Astrocyte (in vitro differentiated cells and primary cell): ENCODE data around the gene NXPH4.
A peak's percentile ranks its signal among the peaks of the same experiment; 100 is the strongest.

Source experiments
- EZH2 ChIP-seq: IDR thresholded peaks from 2 replicates; pipeline ENCODE4 v1.6.1; 2012; ENCODE audit warnings: mild to moderate bottlenecking, low read length, inconsistent platforms; ENCODE audit not compliant: insufficient read depth
- TF ChIP-seq, protein P1 (sequence below): IDR thresholded peaks from 2 replicates; pipeline ENCODE4 v1.5.1; 2011; ENCODE audit warnings: low read depth, mild to moderate bottlenecking, inconsistent platforms, low read length, moderate library complexity; ENCODE audit not compliant: insufficient read depth

DNA sequence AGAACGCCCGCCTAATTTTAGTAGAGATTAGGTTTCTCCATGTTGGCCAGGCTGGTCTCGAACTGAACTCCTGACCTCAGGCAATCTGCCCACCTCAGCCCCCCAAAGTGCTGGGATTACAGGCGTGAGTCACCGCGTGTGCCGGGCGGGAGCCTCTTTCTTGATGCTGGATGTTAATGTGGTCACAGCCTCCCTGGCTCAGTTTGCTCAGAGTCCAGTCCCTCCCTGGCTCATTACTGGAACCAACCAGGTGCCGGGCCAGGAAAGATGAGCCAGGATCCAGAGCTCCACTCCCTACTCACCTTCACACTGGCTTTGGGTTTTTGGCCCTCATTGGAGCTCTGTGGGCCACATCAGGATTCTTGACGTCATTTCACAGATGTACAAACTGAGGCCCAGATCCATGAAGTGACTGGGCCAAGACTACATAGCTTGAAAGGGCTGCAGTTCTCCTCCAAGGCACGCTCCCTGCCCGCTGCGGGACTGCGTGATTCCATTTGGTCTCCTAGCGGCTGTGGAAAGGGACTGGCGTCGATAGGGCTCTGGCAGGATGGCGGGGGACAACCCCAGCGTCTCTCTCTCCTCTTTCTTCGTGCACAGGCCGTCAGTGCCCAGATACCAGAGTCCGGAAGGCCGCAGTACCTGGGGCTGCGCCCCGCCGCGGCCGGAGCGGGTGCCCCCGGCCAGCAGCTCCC, 7.8 kb downstream of the NXPH4 start:
- TF ChIP-seq, protein P1, sequence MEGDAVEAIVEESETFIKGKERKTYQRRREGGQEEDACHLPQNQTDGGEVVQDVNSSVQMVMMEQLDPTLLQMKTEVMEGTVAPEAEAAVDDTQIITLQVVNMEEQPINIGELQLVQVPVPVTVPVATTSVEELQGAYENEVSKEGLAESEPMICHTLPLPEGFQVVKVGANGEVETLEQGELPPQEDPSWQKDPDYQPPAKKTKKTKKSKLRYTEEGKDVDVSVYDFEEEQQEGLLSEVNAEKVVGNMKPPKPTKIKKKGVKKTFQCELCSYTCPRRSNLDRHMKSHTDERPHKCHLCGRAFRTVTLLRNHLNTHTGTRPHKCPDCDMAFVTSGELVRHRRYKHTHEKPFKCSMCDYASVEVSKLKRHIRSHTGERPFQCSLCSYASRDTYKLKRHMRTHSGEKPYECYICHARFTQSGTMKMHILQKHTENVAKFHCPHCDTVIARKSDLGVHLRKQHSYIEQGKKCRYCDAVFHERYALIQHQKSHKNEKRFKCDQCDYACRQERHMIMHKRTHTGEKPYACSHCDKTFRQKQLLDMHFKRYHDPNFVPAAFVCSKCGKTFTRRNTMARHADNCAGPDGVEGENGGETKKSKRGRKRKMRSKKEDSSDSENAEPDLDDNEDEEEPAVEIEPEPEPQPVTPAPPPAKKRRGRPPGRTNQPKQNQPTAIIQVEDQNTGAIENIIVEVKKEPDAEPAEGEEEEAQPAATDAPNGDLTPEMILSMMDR = no peak
- peak; percentile 30 for TF ChIP-seq EZH2
